SU-DHL-6 (cell line): ENCODE data around the gene CAV1.

Source experiments
- CTCF ChIP-seq: fragments of 200-600 bp; sonication (generic); IDR thresholded peaks from one replicate; pipeline ENCODE4 v1.5.1; 2017; ENCODE audit warnings: antibody characterized with exemption, mild to moderate bottlenecking, low read length, moderate library complexity; ENCODE audit not compliant: insufficient read depth, poor library complexity, severe bottlenecking
- EZH2phosphoT487 ChIP-seq: fragments of 200-600 bp; sonication (generic), shearing (Covaris generic); conservative IDR thresholded peaks from 2 replicates; pipeline ENCODE4 v1.6.1; 2018; ENCODE audit warnings: mild to moderate bottlenecking, antibody characterized with exemption, low read length, moderate library complexity, mixed read lengths

GRCh38 chr7:116557901-116558300 lies 33.1 kb downstream of the CAV1 start:
- TF ChIP-seq CTCF (no peak), EZH2phosphoT487 (no peak)
